GM18951 (cell line): ENCODE measurements around the gene ARHGAP31.
A peak's percentile ranks its signal among the peaks of the same experiment; 100 is the strongest.
"Not testable (repeated sequence)": the region's sequence is repeated elsewhere in the genome, so short reads cannot be mapped to it uniquely, and the experiment has no call there.

ENCODE experiments used
- POLR2A ChIP-seq: IDR thresholded peaks from 4 replicates; pipeline ENCODE4 v1.6.1; 2011; ENCODE audit warnings: mild to moderate bottlenecking; ENCODE audit not compliant: insufficient read length, insufficient read depth; ENCODE audit errors: extremely low read depth
- in situ Hi-C: fragments of 300-500 bp; cut with MboI; formaldehyde crosslinking; loops from one replicate; pipeline ENCODE4 v1.12.0; 2022; ENCODE audit warnings: low sequenced_read_pairs, mixed read lengths, inconsistent platforms; ENCODE audit not compliant: unreplicated experiment

The ARHGAP31 gene

DNA sequence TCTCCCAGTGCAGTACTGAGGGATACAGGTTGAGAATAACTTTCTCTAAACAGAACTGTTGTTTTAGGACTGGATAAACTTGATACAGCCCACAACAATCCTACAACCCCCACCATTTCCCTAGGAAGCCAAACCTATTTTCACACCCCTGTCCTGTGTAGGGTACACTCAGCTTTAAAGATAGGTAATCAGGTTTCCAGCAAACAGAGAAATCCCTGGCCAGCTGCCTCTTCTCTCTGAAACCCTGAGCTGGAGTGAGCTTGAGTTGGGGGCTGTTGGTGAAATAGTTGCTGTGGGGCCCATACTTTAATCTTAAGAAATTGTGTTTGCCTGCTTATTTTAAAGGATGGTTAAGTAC is 22.1 kb downstream of the ARHGAP31 start:
- TF ChIP-seq POLR2A = no peak
- in situ Hi-C loops = no loop called here

DNA sequence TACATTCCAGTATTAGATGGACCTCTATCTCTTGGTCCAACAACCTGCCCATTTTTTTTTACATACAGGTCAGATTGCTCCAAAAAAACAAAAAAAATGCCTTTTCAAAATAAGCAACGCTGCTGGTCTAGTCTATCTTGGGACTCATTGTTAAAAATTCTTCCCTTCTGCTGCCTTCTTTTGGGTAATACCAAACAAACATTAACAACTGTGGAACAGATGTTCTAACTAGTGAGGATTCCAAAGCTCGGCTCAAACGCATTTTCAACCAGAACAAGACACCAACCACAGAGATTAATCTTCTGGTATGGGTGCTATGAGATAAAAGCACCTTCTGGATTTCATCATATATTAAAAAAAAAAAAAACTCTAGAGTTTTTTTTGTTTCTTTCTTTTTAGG is 24.7 kb downstream of the ARHGAP31 start:
- in situ Hi-C loops = no loop called here
- no peak for TF ChIP-seq POLR2A

GRCh38 chr3:119319311-119319710 is 25.1 kb downstream of the ARHGAP31 start:
- in situ Hi-C loops = no loop called here
- TF ChIP-seq POLR2A = no peak

DNA sequence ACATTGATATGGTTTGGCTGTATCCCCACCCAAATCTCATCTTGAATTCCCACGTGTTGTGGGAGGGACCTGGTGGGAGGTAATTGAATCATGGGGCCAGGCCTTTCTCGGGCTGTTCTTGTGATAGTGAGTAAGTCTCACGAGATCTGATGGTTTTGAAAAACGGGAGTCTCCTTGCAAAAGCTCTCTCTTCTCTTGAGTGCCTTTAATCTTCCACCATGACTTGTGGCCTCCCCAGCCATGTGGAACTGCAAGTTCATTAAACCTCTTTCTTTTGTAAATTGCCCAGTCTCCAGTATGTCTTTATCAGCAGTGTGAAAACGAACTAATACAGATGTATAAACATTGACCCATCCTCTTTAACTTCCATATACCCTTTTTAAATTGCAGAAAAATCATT is 26.6 kb downstream of the ARHGAP31 start:
- in situ Hi-C loops = not testable (repeated sequence)

DNA sequence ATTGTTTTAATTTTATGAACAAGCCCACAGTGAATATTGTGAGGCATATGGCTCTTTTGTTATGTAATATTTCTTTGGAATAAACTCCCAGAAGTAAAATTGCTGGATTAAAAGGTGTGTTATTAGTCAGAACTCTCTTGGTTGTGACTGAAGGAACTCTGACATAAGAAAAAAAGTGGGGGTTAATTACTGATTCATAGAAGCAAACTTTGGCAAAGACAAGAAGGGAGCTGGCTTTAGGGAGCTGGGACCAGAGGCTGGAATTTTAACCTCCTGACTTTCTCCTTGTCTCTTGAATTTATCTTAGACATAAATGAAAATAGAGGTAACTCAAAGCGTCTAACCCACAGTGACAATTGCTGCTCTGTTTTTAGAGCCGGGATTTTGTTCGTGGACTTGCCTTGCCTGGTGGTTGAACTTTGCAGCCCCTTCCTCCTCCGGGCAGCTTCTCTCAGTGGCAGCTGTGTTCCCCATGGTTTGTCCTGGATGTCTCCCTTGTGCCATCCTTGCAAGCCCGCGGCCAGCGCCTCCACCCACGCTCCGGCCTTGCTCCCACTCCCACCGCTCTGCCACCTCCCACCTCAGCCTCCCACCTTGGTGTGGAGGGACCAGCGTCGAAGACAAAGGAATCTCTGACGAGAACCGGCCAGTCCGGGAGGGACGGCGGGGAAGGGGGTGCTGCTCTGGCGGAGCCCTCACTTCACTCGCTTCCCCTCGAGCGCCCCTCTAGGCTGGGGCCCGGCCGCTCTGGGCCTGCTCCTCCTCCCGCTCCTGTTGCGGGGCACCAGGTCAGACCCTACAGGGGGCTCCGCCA is 28.0 kb downstream of the ARHGAP31 start:
- in situ Hi-C loops = no loop called here
- TF ChIP-seq POLR2A = no peak

GRCh38 chr3:119322835-119323722 is 28.9 kb downstream of the ARHGAP31 start:
- in situ Hi-C loops = no loop called here
- peak; percentile 78 for TF ChIP-seq POLR2A

- no peak for TF ChIP-seq POLR2A
- in situ Hi-C loops = no loop called here
These were observed 29.5 kb downstream of the ARHGAP31 start for GRCh38 chr3:119323723-119324085.

GRCh38 chr3:119324899-119325298 is 30.7 kb downstream of the ARHGAP31 start:
- TF ChIP-seq POLR2A = no peak
- in situ Hi-C loops = no loop called here

DNA sequence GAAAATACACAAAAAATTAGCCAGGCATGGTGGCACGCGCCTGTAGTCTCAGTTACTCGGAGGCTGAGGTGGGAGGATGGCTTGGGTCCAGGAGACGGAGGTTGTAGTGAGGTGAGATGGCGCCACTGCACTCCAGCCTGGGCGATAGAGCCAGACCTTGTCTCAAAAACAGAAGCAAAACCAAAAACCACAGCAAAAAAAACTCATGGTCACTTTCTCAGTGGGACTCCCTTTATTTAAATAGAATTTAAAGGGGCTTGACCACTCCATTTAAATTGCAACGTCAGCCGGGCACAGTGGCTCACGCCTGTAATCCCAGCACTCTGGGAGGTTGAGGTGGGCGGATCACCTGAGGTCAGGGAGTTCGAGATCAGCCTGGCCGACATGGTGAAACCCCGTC is 32.8 kb downstream of the ARHGAP31 start:
- in situ Hi-C loops = no loop called here
- no peak for TF ChIP-seq POLR2A

DNA sequence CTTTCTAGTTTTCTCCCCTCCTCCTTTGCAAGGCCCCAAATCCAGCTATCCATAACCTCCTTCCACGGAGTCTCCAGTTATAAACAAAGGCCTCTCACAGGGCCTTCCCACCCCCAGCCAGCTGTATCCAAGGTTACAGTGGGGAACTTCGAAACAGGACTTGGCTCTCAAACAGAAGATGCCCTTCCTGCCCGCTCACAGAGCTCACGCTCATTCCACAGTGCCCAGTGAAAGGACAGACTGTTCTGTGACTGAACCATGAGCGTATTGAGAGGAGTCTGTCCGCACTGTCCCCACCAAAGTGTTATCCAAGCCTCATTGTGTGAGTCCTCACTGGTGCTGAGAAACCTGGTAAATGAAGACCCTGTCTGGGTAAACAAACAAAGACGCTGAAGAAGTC is 35.4 kb downstream of the ARHGAP31 start:
- in situ Hi-C loops = no loop called here
- TF ChIP-seq POLR2A = no peak

GRCh38 chr3:119330181-119330580 is 36.0 kb downstream of the ARHGAP31 start:
- no peak for TF ChIP-seq POLR2A
- in situ Hi-C loops = no loop called here

- in situ Hi-C loops = no loop called here
- no peak for TF ChIP-seq POLR2A
These were observed 36.7 kb downstream of the ARHGAP31 start for GRCh38 chr3:119330858-119331257.

- no peak for TF ChIP-seq POLR2A
- in situ Hi-C loops = no loop called here
These were observed 37.5 kb downstream of the ARHGAP31 start for GRCh38 chr3:119331661-119332060.
